Naive thymus-derived CD4-positive, alpha-beta T cell (primary cell): ENCODE data around the gene ITGA5. TPM values are rescaled to one million over a fixed set of nuclear protein-coding genes. Genes with fewer than 3 reads are reported as not detected.

ENCODE experiments used
- ATAC-seq: fragments of 150-1000 bp; cut with Tn5 transposase; 2 replicates; pipeline ENCODE4 v1.10.0; 2021; ENCODE audit warnings: mild to moderate bottlenecking, moderate library complexity
- CTCF ChIA-PET: fragments of 350-600 bp; sonication (Branson Sonifier 250); formaldehyde crosslinking; loops from one replicate; lab custom pipeline; 2021; ENCODE audit warnings: antibody characterized with exemption; lab: Charles Lee
- POLR2A ChIA-PET: fragments of 350-600 bp; sonication (Branson Sonifier 250); formaldehyde crosslinking; loops from one replicate; lab custom pipeline; 2021; ENCODE audit warnings: antibody characterized with exemption, inconsistent platforms; lab: Charles Lee
- DNase-seq, 9 donors: peaks; one replicate each; pipeline versions ENCODE4 v3.0.0 to v3.0.0-alpha.2; 2020 to 2022; ENCODE audit warnings: mixed read lengths in 1 of 9
- H3K27ac ChIP-seq: one replicate; pipeline ENCODE4 v1.7.0; 2013; ENCODE audit warnings: mild to moderate bottlenecking, low read depth, low read length, moderate library complexity
- H3K27me3 ChIP-seq, 2 donors: one replicate each; pipeline ENCODE4 v1.7.0; 2013; ENCODE audit warnings: low read length in 2 of 2, mild to moderate bottlenecking in 2 of 2, moderate library complexity in 2 of 2; ENCODE audit not compliant: control insufficient read depth in 2 of 2, insufficient read depth in 2 of 2
- H3K36me3 ChIP-seq, 3 experiments: 1 replicate in 2 of 3; 2 replicates in 1 of 3; pipeline ENCODE4 v1.7.0; 2013; ENCODE audit warnings: low read length in 3 of 3, mild to moderate bottlenecking in 3 of 3, moderate library complexity in 1 of 3; ENCODE audit not compliant: insufficient read depth in 3 of 3, control insufficient read depth in 2 of 3
- H3K4me1 ChIP-seq, 2 donors: one replicate each; pipeline ENCODE4 v1.7.0; 2013; ENCODE audit warnings: low read length in 2 of 2, mild to moderate bottlenecking in 2 of 2, moderate library complexity in 1 of 2; ENCODE audit not compliant: control insufficient read depth in 2 of 2, insufficient read depth in 2 of 2
- H3K4me3 ChIP-seq: 2 replicates; pipeline ENCODE4 v1.7.0; 2013; ENCODE audit warnings: mild to moderate bottlenecking, low read length
- H3K9me3 ChIP-seq, 3 experiments: 1 replicate in 2 of 3; 2 replicates in 1 of 3; pipeline ENCODE4 v1.7.0; 2013; ENCODE audit warnings: low read length in 3 of 3; ENCODE audit not compliant: control insufficient read depth in 2 of 3
- H3K27ac Mint-ChIP-seq, 9 donors: one replicate each; pipeline ENCODE4 v1.8.0; 2020 to 2022; ENCODE audit warnings: mixed read lengths in 9 of 9, mild to moderate bottlenecking in 8 of 9, moderate library complexity in 5 of 9, inconsistent platforms in 2 of 9
- H3K27me3 Mint-ChIP-seq, 5 donors: one replicate each; pipeline ENCODE4 v1.8.0; 2021 to 2022; ENCODE audit warnings: mixed read lengths in 5 of 5, mild to moderate bottlenecking in 1 of 5
- H3K36me3 Mint-ChIP-seq, 5 donors: one replicate each; pipeline ENCODE4 v1.8.0; 2020 to 2022; ENCODE audit warnings: mixed read lengths in 5 of 5, mild to moderate bottlenecking in 3 of 5, inconsistent platforms in 1 of 5
- H3K4me1 Mint-ChIP-seq, 7 donors: one replicate each; pipeline ENCODE4 v1.8.0; 2020 to 2022; ENCODE audit warnings: mixed read lengths in 7 of 7, mild to moderate bottlenecking in 3 of 7, inconsistent platforms in 1 of 7
- H3K4me3 Mint-ChIP-seq, 10 donors: one replicate each; pipeline ENCODE4 v1.8.0; 2020 to 2022; ENCODE audit warnings: mild to moderate bottlenecking in 10 of 10, mixed read lengths in 10 of 10, moderate library complexity in 6 of 10, inconsistent platforms in 2 of 10
- H3K9me3 Mint-ChIP-seq, 11 donors: one replicate each; pipeline ENCODE4 v1.8.0; 2020 to 2022; ENCODE audit warnings: mixed read lengths in 11 of 11, mild to moderate bottlenecking in 4 of 11, inconsistent platforms in 1 of 11, moderate library complexity in 1 of 11
- intact Hi-C, 2 donors: fragments of 100-400 bp; cut with micrococcal nuclease; formaldehyde crosslinking; loops; one replicate each; pipeline ENCODE4 v1.15.1; 2023
- polyA plus RNA-seq, 2 donors: library from polyadenylated mRNA; unstranded; fragments of 300-500 nt; fragmentation: Illumina TruSeq; gene quantifications; one replicate each; pipeline ENCODE4 v1.2.3, GENCODE V29; 2021
- total RNA-seq, 6 experiments: library from RNA in 5 of 6; stranded (reverse) in 5 of 6; gene quantifications; 1 replicate in 5 of 6; 2 replicates in 1 of 6; pipeline ENCODE4 v1.2.3 and lab custom pipeline; 2021 to 2026

Gene ITGA5
- total and polyA plus RNA-seq, 7 experiments from 2014 or later = 26.5 to 169 (median 110) TPM

- CTCF ChIA-PET = interaction anchor here (0.6 to 13.1 kb wide), 10 partner anchors 9 to 198 kb away, joined by 3 to 452 read pairs (median 4); partner anchors contain the start of genes HNRNPA1 and ITGA5
- H3K27ac Mint-ChIP-seq = peak overlapping the region in 5 of 9 donors; percentile 10 to 70 (median 33)
Observed at GRCh38 chr12:54437243-54437642, 18.2 kb upstream of the ITGA5 start.

GRCh38 chr12:54432815-54433164, 13.7 kb upstream of the ITGA5 start:
- intact Hi-C loops = no loop called here
- no peaks in the 10 kb centered on the region for H3K36me3 ChIP-seq
- DNase-seq (no peak), ATAC-seq (peak; percentile 47)
- ChIA-PET CTCF (interaction anchor here (0.9 to 11.0 kb wide), 3 partner anchors 17 to 51 kb away, joined by 3 to 143 read pairs (median 111); partner anchors contain the start of gene ITGA5), POLR2A (interaction anchor here (0.6 to 1.4 kb wide), 5 partner anchors 20 to 194 kb away, joined by 3 to 4 read pairs (median 3); no protein-coding TSS in a partner anchor)
- H3K9me3 Mint-ChIP-seq = peaks cover 0 to 2% (median 0%) of the 10 kb centered on the region in 11 donors
- peaks cover 0 to 9% (median 0%) of the 10 kb centered on the region in 5 donors for H3K27me3 Mint-ChIP-seq
- peak overlapping the region in 1 of 10 donors; percentile 80 for H3K4me3 Mint-ChIP-seq
- H3K9me3 ChIP-seq = no peaks in the 10 kb centered on the region
- no peaks in the 10 kb centered on the region for H3K36me3 Mint-ChIP-seq
- H3K4me1 Mint-ChIP-seq = peaks cover 20 to 54% (median 32%) of the 10 kb centered on the region in 7 donors
- H3K27ac Mint-ChIP-seq = peak overlapping the region in 1 of 9 donors; percentile 49
- no peaks in the 10 kb centered on the region for H3K27me3 ChIP-seq
- H3K27ac ChIP-seq = no peak overlapping the region
- H3K4me1 ChIP-seq = peaks cover 13 to 23% of the 10 kb centered on the region in 2 donors
- no peak overlapping the region for H3K4me3 ChIP-seq

More at GRCh38 chr12:54437243-54437642, 18.2 kb upstream of the ITGA5 start:
- ATAC-seq = no peak
- H3K9me3 ChIP-seq = no peaks in the 10 kb centered on the region
- H3K4me1 ChIP-seq = peaks cover 11 to 12% of the 10 kb centered on the region in 2 donors
- Mint-ChIP-seq H3K27me3 (peaks cover 0 to 20% (median 0%) of the 10 kb centered on the region in 5 donors), H3K9me3 (no peaks in the 10 kb centered on the region), H3K4me1 (peaks cover 10 to 35% (median 17%) of the 10 kb centered on the region in 7 donors), H3K36me3 (no peaks in the 10 kb centered on the region), H3K4me3 (no peak overlapping the region)
- no peak overlapping the region for H3K27ac ChIP-seq
- intact Hi-C loops = loop anchor here in 1 of 2 donors (5.0 kb wide), 1 partner anchor 145 kb away; no protein-coding TSS in a partner anchor
- no peaks in the 10 kb centered on the region for H3K36me3 ChIP-seq
- DNase-seq = no peak
- H3K27me3 ChIP-seq = no peaks in the 10 kb centered on the region
- POLR2A ChIA-PET = interaction anchor here (1.1 to 6.0 kb wide), 4 partner anchors 10 to 35 kb away, joined by 3 to 71 read pairs (median 19); no protein-coding TSS in a partner anchor
- H3K4me3 ChIP-seq = no peak overlapping the region

GRCh38 chr12:54431911-54432814, 13.1 kb upstream of the ITGA5 start:
- intact Hi-C loops = no loop called here
- ATAC-seq = no peak
- CTCF ChIA-PET = interaction anchor here (0.9 to 11.0 kb wide), 2 partner anchors 30 to 51 kb away, joined by 3 to 143 read pairs; no protein-coding TSS in a partner anchor

GRCh38 chr12:54430471-54431069, 11.5 kb upstream of the ITGA5 start:
- ChIA-PET CTCF (interaction anchor here (0.7 to 11.0 kb wide), 5 partner anchors 8 to 34 kb away, joined by 3 to 143 read pairs (median 4); no protein-coding TSS in a partner anchor), POLR2A (interaction anchor here (0.7 to 3.3 kb wide), 2 partner anchors 15 to 1287 kb away, joined by 3 to 19 read pairs; no protein-coding TSS in a partner anchor)
- intact Hi-C loops = no loop called here
- H3K4me1 ChIP-seq = peaks cover 13 to 23% of the 10 kb centered on the region in 2 donors
- H3K4me3 ChIP-seq = no peak overlapping the region
- Mint-ChIP-seq H3K27ac (peak overlapping the region in 3 of 9 donors; percentile 14 to 53 (median 46)), H3K27me3 (peaks cover 0 to 27% (median 0%) of the 10 kb centered on the region in 5 donors), H3K36me3 (peaks cover 0 to 2% (median 0%) of the 10 kb centered on the region in 5 donors), H3K4me1 (peaks cover 20 to 62% (median 39%) of the 10 kb centered on the region in 7 donors), H3K9me3 (peaks cover 0 to 2% (median 0%) of the 10 kb centered on the region in 11 donors), H3K4me3 (no peak overlapping the region)
- H3K36me3 ChIP-seq = no peaks in the 10 kb centered on the region
- no peaks in the 10 kb centered on the region for H3K27me3 ChIP-seq
- ATAC-seq = no peak
- no peak overlapping the region for H3K27ac ChIP-seq
- no peak for DNase-seq
- H3K9me3 ChIP-seq = no peaks in the 10 kb centered on the region

More at GRCh38 chr12:54431911-54432814, 13.1 kb upstream of the ITGA5 start:
- peaks cover 0 to 2% (median 0%) of the 10 kb centered on the region in 5 donors for H3K36me3 Mint-ChIP-seq
- peak in 1 of 9 donors; percentile 49 for DNase-seq
- peaks cover 20 to 56% (median 38%) of the 10 kb centered on the region in 7 donors for H3K4me1 Mint-ChIP-seq
- H3K9me3 Mint-ChIP-seq = peaks cover 0 to 2% (median 0%) of the 10 kb centered on the region in 11 donors
- no peak overlapping the region for H3K4me3 ChIP-seq
- peak overlapping the region in 2 of 10 donors; percentile 5 to 80 for H3K4me3 Mint-ChIP-seq
- H3K36me3 ChIP-seq = no peaks in the 10 kb centered on the region
- no peaks in the 10 kb centered on the region for H3K27me3 ChIP-seq
- H3K4me1 ChIP-seq = peaks cover 13 to 23% of the 10 kb centered on the region in 2 donors
- peaks cover 0 to 13% (median 0%) of the 10 kb centered on the region in 5 donors for H3K27me3 Mint-ChIP-seq
- H3K9me3 ChIP-seq = no peaks in the 10 kb centered on the region
- POLR2A ChIA-PET = interaction anchor here (0.6 to 3.3 kb wide), 7 partner anchors 11 to 193 kb away, joined by 3 to 19 read pairs (median 3); no protein-coding TSS in a partner anchor
- H3K27ac ChIP-seq = no peak overlapping the region
- H3K27ac Mint-ChIP-seq = peak overlapping the region in 5 of 9 donors; percentile 7 to 87 (median 49)

GRCh38 chr12:54429014-54429471, 10.0 kb upstream of the ITGA5 start:
- DNase-seq (no peak), ATAC-seq (no peak)
- CTCF ChIA-PET = interaction anchor here (0.8 to 11.0 kb wide), 5 partner anchors 9 to 50 kb away, joined by 3 to 143 read pairs (median 4); no protein-coding TSS in a partner anchor
- Histone ChIP-seq H3K27me3 (no peaks in the 10 kb centered on the region), H3K4me1 (peaks cover 13 to 23% of the 10 kb centered on the region in 2 donors), H3K36me3 (no peaks in the 10 kb centered on the region), H3K9me3 (no peaks in the 10 kb centered on the region), H3K27ac (no peak overlapping the region), H3K4me3 (no peak overlapping the region)
- Mint-ChIP-seq H3K4me1 (peaks cover 20 to 69% (median 44%) of the 10 kb centered on the region in 7 donors), H3K27ac (no peak overlapping the region), H3K27me3 (peaks cover 0 to 33% (median 0%) of the 10 kb centered on the region in 5 donors), H3K36me3 (peaks cover 0 to 2% (median 0%) of the 10 kb centered on the region in 5 donors), H3K4me3 (no peak overlapping the region), H3K9me3 (peaks cover 0 to 2% (median 0%) of the 10 kb centered on the region in 11 donors)
- intact Hi-C loops = no loop called here
- POLR2A ChIA-PET = interaction anchor here (0.8 to 3.3 kb wide), 7 partner anchors 9 to 21 kb away, joined by 3 to 19 read pairs (median 4); partner anchors contain the start of gene ITGA5
